OCI-LY1 (cell line): ENCODE data around the gene MNT.

Source experiments
- H2AFZ ChIP-seq: fragments of 200-600 bp; sonication (generic), shearing (Covaris generic); 2 replicates; pipeline ENCODE4 v1.6.0; 2014; ENCODE audit warnings: antibody characterized with exemption, mild to moderate bottlenecking, low read length
- H3F3A ChIP-seq: fragments of 200-600 bp; sonication (generic), shearing (Covaris generic); 2 replicates; pipeline ENCODE4 v1.6.0; 2014; ENCODE audit warnings: mild to moderate bottlenecking, antibody characterized with exemption, low read length, moderate library complexity; ENCODE audit not compliant: insufficient read depth
- H3K27ac ChIP-seq: fragments of 200-600 bp; sonication (generic); 2 replicates; pipeline ENCODE4 v1.5.1; 2014; ENCODE audit warnings: low read length, mixed run types, mild to moderate bottlenecking, low read depth; ENCODE audit not compliant: poor library complexity, severe bottlenecking
- H3K27me3 ChIP-seq: fragments of 200-600 bp; sonication (generic); 2 replicates; pipeline ENCODE4 v1.6.0; 2014; ENCODE audit warnings: antibody characterized with exemption, mild to moderate bottlenecking, low read length, moderate library complexity; ENCODE audit not compliant: insufficient read depth
- H3K36me3 ChIP-seq: fragments of 200-600 bp; sonication (generic); 2 replicates; pipeline ENCODE4 v1.6.1; 2014; ENCODE audit warnings: mild to moderate bottlenecking, antibody characterized with exemption, low read length, moderate library complexity, mixed read lengths; ENCODE audit not compliant: insufficient read depth
- H3K4me1 ChIP-seq: fragments of 200-600 bp; sonication (generic); 2 replicates; pipeline ENCODE4 v1.5.1; 2014; ENCODE audit warnings: mild to moderate bottlenecking, low read length, moderate library complexity; ENCODE audit not compliant: insufficient read depth, severe bottlenecking
- H3K4me2 ChIP-seq: fragments of 200-600 bp; sonication (generic), shearing (Covaris generic); 2 replicates; pipeline ENCODE4 v1.6.1; 2014; ENCODE audit warnings: low read length
- H3K4me3 ChIP-seq: fragments of 200-600 bp; sonication (generic); 2 replicates; pipeline ENCODE4 v1.5.1; 2014; ENCODE audit warnings: low read length, low read depth, mild to moderate bottlenecking, mixed read lengths; ENCODE audit not compliant: poor library complexity, severe bottlenecking
- H3K79me2 ChIP-seq: fragments of 200-600 bp; shearing (Covaris generic); 2 replicates; pipeline ENCODE4 v1.6.1; 2016; ENCODE audit warnings: mixed run types, low read length, mixed read lengths; ENCODE audit not compliant: insufficient read depth
- H3K9ac ChIP-seq: fragments of 200-600 bp; sonication (generic), shearing (Covaris generic); 2 replicates; pipeline ENCODE4 v1.6.1; 2014; ENCODE audit warnings: mild to moderate bottlenecking, low read length, mixed read lengths
- H3K9me2 ChIP-seq: fragments of 200-600 bp; sonication (generic), shearing (Covaris generic); 2 replicates; pipeline ENCODE4 v1.6.1; 2014; ENCODE audit warnings: low read depth, mild to moderate bottlenecking, low read length, mixed read lengths
- H3K9me3 ChIP-seq: fragments of 200-600 bp; shearing (Covaris generic); 2 replicates; pipeline ENCODE4 v1.6.1; 2014; ENCODE audit warnings: low read length, mixed read lengths
- H4K20me1 ChIP-seq: fragments of 200-600 bp; sonication (generic), shearing (Covaris generic); 2 replicates; pipeline ENCODE4 v1.6.0; 2016; ENCODE audit warnings: mild to moderate bottlenecking, low read length; ENCODE audit not compliant: insufficient read depth
- CTCF ChIP-seq: fragments of 200-600 bp; sonication (generic), shearing (Covaris generic); IDR thresholded peaks from 2 replicates; pipeline ENCODE4 v1.5.1; 2017; ENCODE audit warnings: mild to moderate bottlenecking, antibody characterized with exemption, low read length, moderate library complexity, mixed read lengths
- EZH2 ChIP-seq: fragments of 200-600 bp; sonication (generic), shearing (Covaris generic); IDR thresholded peaks from 2 replicates; pipeline ENCODE4 v1.8.0; 2017; ENCODE audit warnings: borderline replicate concordance, mixed run types, mild to moderate bottlenecking, antibody characterized with exemption, low read length, moderate library complexity, mixed read lengths

The MNT gene

DNA sequence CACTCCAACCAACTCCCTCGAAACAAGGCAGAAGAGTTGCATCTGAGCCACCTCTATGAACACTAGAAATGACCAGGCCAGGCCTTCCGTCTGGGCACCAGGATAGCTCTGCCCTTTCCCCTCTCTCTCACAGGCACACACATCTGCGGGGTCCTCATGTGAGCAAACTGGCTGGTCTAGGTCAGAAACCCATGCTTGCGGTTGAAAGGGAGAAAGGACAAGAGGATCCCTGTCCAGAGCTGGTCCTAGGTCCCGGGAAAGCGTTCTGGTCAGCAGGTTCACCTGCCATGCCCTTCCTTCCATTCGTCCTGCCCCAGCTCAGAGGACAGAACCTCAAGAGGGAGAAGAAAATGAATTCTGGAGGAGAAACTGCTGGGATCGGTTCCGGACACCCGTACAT lies 2.7 kb downstream of the MNT start:
- H3K4me1 ChIP-seq = peaks cover 55% of the 10 kb centered on the region
- H4K20me1 ChIP-seq = no peaks in the 10 kb centered on the region
- H3K9me3 ChIP-seq = no peaks in the 10 kb centered on the region
- peak overlapping the region; percentile 96 for H3K4me2 ChIP-seq
- TF ChIP-seq CTCF = no peak
- TF ChIP-seq EZH2 = no peak
- no peaks in the 10 kb centered on the region for H3K27me3 ChIP-seq
- no peaks in the 10 kb centered on the region for H3K79me2 ChIP-seq
- H2AFZ ChIP-seq = no peak overlapping the region
- H3K27ac ChIP-seq = peak overlapping the region; percentile 72
- peak overlapping the region; percentile 84 for H3K4me3 ChIP-seq
- no peaks in the 10 kb centered on the region for H3F3A ChIP-seq
- H3K36me3 ChIP-seq = no peaks in the 10 kb centered on the region; the same call in 1 of the 2 replicates
- no peaks in the 10 kb centered on the region for H3K9me2 ChIP-seq
- no peak overlapping the region; the same call in 1 of the 2 replicates for H3K9ac ChIP-seq

GRCh38 chr17:2397247-2398171 lies 3.4 kb downstream of the MNT start:
- peak overlapping the region; percentile 72 for H3K27ac ChIP-seq
- H3K27me3 ChIP-seq = no peaks in the 10 kb centered on the region
- peak overlapping the region; percentile 50 for H3K4me3 ChIP-seq
- H4K20me1 ChIP-seq = no peaks in the 10 kb centered on the region
- H3K79me2 ChIP-seq = no peaks in the 10 kb centered on the region
- H3K4me2 ChIP-seq = peak overlapping the region; percentile 57
- H3K9me3 ChIP-seq = no peaks in the 10 kb centered on the region
- no peaks in the 10 kb centered on the region for H3K9me2 ChIP-seq
- H3K36me3 ChIP-seq = no peaks in the 10 kb centered on the region; the same call in 1 of the 2 replicates
- H3K9ac ChIP-seq = peak overlapping the region; percentile 54; the same call in 1 of the 2 replicates
- H3K4me1 ChIP-seq = peaks cover 48% of the 10 kb centered on the region
- H2AFZ ChIP-seq = no peak overlapping the region
- TF ChIP-seq EZH2 (no peak), CTCF (no peak)
- H3F3A ChIP-seq = no peaks in the 10 kb centered on the region

DNA sequence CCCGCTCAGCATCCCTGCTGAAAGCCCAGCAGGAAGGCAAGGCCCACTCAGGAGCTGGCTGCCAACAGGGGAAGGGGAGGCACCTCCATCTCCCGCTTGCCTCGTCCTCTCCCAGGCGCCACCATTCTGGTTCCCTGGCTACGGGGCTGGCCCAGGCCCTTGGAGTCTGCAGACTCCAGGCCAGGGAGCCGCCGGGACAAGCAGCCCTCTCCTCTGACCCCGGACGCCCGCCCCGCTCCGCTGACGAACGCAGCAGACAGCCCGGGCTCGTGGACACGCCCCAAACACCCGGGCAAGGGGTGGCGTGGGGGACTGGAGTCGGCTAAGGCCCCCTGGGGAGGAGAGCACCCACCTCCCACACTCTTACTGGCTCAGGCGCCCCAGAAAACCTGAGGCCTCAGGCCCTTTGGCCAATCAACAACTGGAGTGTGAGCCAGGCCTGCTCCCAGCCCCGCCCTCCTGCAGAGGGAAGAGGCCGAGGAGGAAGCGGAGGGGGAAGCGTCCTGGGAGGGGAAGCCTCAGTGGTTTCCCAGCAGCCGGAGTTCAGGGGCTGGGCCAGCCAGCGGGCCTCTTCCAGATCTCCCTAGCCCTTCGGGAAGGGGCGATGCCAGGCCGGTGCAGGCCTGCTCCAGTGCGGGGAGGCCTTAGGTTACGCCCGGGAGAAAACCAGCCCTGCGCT lies 4.2 kb downstream of the MNT start:
- Histone ChIP-seq H3K4me3 (peak overlapping the region; percentile 50), H3K9me2 (no peaks in the 10 kb centered on the region), H3K4me1 (peaks cover 49% of the 10 kb centered on the region), H3K27me3 (no peaks in the 10 kb centered on the region), H3K9me3 (no peaks in the 10 kb centered on the region), H3F3A (no peaks in the 10 kb centered on the region), H2AFZ (no peak overlapping the region), H3K27ac (peak overlapping the region; percentile 72), H3K9ac (peak overlapping the region; percentile 54; the same call in 1 of the 2 replicates), H4K20me1 (no peaks in the 10 kb centered on the region), H3K36me3 (no peaks in the 10 kb centered on the region; the same call in 1 of the 2 replicates), H3K4me2 (peak overlapping the region; percentile 57), H3K79me2 (no peaks in the 10 kb centered on the region)
- no peak for TF ChIP-seq CTCF
